ENCODE results near the gene PDE3B.
"Not testable (repeated sequence)": the region's sequence is repeated elsewhere in the genome, so short reads cannot be mapped to it uniquely, and the experiment has no call there.

PDE3B gene

DNA sequence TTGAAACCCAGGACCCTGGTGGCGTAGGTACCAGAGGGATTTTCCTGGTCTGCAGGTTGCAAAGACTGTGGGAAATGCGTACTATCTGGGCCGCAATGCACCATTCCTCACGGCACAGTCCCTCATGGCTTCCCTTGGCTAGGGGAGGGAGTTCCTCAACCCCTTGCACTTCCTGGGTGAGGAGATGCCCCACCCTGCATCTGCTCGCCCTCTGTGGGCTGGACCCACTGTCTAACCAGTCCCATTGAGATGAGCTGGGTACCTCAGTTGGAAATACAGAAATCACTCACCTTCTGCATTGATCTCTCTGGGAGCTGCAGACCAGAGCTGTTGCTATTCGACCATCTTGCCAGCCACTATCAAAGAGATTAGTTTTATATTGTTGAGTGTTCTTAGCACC is 100.1 kb downstream of the PDE3B start:
- not testable (repeated sequence) for DNase-seq (ENCODE audit: low read depth in 2 of 2)

DNA sequence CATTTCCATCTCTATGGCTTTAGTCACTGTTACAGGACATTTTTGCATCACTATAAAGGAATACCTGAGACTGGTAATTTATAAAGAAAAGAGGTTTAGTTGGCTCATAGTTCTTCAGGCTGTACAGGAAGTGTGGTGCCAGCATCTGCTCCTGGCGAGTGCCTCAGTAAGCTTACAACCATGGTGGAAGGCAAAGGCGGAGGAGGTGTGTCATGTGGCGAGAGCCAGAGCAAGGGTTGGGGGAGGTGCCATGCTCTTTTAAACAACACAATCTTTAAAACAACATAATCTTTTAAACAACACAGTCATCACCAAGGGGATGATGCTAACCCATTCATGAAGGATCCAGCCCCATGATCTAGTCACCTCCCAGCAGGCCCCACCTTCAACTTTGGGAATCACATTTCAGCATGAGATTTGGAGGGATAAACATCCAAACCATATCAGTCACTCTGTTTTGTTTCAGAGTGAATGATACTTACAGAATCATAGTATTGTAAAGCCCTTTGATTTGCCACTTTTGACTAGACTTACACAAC is 103.3 kb downstream of the PDE3B start:
- no peak for DNase-seq (ENCODE audit: low read depth in 2 of 2)

DNA sequence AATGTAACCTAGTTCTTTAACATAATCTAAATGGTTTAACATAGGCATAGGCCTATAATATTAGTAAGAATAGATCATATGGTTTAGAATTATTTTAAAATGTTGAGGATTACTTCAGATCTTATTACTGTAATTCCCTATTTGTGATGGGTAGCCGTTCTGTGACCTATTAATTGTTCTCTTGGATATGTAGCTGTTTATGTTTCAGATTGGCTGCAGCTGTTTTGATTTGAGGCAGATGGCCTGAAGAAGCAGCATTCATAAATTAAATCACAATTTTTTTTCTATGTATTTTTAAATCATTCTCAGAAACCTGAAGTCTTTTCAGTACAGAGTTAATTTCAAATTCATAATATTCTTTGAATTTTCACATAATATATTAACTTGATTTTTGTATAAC is 104.5 kb downstream of the PDE3B start:
- no peak for DNase-seq (ENCODE audit: low read depth in 2 of 2)

DNA sequence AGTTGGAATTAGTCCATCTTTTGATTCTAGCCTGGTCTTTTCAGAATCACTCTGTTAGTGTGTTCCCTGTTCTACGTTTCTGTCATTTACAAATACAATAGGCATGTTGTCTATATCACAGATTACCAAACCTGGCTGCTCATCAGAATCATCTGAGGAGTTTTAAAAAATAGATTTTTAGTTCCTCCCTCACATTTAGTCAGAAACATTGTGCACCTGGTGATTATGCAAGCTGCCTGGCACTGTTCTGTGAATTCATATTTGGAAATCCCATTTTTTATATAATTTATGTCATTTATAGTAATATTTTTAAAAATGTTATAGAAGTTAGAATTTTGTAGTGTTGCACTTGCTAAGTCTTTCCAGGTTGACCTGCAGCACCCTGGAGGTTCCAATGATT is 107.3 kb downstream of the PDE3B start:
- DNase-seq (ENCODE audit: low read depth in 2 of 2), result no peak

DNA sequence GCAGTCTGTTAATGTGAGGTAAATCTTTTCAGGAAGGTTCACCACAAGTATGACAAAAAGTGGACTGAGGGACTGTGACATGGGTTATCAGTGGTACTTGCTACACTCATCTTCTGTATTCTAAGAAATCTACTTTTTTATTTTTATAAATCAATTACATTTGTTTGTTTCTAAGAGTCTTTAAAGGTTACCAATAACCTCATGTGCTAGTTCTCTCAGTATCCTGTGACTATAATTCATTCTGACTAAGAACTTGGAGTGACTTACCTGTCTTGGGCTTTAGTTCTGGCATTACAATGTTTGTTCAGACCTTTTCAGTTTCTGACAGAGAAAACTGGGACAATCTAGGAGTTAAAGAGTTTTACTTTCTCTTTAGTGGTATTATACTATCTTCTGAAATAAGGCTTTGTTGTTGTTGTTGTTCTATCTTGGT is 108.4 kb downstream of the PDE3B start:
- DNase-seq (ENCODE audit: low read depth in 2 of 2), result no peak

DNA sequence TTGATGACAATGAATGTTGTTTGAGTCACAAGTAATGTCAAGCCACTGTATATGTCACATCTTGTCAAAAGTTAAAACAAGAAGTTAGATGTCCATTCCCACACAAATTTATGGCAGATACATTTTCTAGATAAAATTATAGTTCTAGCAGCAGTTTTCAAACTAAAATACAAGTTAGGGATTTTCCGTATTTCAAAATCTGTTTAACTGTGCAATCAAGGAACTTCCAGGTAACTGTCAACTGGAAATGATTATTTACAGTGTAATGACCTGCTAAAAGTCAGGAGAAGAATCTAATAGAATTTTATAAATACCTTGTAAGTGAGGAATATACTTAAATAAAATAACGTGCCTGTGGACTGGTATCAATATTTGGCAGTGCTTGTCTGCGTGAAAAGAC is 111.5 kb downstream of the PDE3B start:
- no peak for DNase-seq (ENCODE audit: low read depth in 2 of 2)

DNA sequence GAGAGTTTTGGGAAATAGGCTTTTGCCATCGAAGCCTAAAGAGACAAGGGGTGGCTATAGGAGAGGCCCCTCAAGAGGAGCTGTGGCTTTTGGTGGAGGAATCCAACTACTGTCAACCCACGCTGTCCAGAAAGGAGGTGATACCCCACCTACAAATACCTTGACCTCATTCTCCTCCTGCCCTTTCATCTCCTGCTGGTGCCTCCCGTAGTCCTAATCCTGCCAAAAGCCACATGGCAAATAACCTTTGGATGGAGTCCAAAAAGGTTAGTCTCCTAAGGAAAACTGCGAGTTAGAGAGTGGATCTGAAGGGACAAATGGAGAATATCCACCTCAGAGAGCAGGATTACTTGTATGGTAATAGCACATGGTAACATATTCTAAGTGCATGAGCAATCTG is 112.7 kb downstream of the PDE3B start:
- DNase-seq (ENCODE audit: low read depth in 2 of 2), result no peak

DNA sequence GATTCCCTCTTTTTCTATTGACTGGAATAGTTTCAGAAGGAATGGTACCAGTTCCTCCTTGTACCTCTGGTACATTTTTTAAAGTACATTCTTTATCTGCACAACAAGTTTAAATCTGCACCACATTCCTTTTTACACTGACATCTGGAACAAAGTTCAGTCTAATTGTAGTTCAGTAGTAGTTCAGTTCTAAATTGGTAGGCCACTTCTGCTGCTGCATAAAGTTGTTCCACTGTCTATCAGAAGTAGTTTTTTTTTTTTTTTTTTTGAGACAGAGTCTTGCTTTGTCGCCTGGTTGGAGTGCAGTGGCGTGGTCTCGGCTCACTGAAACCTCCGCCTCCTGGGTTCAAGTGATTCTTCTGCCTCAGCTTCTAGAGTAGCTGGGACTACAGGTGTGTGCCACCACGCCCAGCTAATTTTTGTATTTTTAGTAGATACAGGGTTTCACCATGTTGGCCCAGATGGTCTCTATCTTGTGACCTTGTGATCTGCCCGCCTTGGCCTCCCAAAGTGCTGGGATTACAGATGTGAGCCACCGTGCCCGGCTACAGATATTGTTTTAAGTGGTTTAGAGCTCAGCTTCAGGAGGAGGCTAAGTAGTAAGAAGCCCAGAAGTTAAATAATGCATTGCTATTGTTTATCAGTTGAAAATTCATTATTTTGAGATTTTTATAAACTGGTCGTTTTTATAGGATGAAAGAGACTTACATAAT is 115.9 kb downstream of the PDE3B start:
- DNase-seq (ENCODE audit: low read depth in 2 of 2), result not testable (repeated sequence)

DNA sequence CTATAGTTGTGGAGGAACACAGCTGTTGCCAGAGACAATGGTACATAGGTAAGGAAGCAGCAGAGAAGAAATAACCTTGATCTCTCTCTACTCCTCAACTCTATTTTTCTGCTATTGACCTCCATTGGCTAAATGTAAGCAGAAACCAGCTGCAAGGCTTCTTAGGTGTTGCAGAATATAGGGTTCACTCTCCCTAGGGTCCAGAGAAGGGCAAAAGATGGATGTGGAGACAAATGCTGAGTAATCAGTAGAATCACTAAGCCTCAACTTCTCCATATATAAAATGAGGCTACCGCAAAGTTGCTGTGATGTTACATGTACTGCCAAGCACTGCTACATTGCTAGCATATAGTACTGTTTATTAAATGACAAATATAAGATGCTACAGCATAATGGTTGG is 120.6 kb downstream of the PDE3B start:
- DNase-seq (ENCODE audit: low read depth in 2 of 2), result no peak

DNA sequence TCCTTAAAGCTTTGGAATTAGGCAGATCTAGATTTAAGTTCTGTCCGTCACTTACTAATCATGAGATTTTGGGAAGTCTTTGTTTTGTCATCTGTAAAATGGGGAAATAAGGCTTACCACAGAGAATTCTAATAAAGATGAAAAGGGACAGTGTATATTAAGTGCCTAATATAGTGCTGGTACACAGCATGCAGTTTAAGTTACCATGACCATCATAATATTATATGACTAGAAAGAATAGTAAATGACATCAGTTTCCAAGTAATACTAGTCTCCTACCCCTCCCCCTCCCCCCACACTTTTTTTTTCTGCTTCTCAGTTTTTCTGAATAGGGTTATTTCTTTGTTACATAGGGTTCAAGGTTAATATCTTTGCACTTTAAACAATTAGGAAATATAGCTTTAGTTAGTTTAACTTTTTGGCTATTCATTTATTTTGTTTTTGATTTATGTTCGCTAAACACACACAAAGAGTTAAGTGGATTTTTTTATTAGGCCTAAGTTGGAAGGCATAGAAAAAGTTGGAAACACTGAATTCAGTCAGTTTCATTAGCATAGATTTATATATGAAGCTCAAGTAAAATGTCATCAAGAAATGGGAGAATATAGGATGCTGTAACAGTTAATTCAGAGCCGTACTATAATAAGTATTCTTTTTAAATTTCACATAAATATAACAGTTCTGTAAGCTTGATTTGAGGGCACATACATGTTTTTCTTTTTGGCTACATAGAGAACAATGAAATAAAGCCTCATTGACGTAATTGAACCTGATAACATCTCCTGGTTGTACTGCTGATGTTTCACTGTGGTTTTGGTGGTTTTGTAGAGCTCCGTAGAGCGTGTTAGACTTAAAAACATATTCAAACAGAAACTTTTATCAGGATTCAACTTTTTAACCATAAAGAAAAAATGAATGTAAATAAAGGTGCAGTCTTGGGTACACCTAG is 121.2 kb downstream of the PDE3B start:
- DNase-seq (ENCODE audit: low read depth in 2 of 2), result peak in 1 of 2 donors; percentile 40

DNA sequence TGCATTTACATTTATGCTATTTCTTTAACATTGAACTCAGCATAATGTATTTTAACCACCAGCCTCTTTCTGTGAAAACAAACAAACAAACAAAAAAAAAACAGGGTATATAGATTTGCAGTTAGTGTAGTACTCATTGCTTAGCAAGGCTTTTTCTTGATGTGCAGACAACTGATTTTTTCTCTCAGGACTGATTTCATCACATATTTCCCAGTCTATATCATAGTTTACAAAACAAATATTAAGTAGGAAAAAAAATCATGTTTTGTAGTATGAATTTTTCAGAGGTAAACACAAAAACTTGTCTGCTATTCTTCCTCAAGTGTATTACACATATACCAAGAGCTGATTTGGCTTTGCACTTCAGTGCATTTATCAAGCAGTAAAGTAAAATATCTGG is 123.0 kb downstream of the PDE3B start:
- DNase-seq (ENCODE audit: low read depth in 2 of 2), result no peak

DNA sequence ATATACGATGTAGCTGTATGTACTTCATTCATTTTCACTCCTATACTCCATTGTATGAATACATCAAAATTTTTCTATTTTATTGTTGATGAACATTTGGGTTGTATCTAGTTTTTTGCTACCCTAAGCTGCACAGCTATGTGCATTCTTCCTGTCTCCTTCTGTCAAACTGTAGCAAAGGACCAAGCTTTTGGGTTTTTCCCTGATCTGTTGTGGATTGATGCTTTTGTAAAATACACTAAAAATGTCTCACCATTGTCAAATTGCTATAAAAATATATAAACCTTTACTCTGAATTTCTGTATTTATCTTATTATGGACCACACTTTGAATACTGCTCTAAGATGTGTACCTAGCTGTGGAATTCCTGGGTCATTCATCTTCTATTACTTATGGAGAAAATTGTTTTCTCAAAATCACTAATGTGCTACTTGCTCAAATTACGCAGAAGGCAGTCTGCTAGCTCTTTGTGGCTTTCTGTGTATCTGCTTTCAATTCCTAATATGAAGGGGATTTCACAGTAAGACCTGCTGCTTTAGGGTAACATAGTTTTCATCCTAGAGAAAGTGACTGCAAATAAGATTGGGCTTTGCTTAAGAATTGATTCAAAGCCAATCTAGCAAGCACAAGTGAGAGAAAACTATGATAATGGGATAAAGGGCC is 125.1 kb downstream of the PDE3B start:
- no peak for DNase-seq (ENCODE audit: low read depth in 2 of 2)

DNA sequence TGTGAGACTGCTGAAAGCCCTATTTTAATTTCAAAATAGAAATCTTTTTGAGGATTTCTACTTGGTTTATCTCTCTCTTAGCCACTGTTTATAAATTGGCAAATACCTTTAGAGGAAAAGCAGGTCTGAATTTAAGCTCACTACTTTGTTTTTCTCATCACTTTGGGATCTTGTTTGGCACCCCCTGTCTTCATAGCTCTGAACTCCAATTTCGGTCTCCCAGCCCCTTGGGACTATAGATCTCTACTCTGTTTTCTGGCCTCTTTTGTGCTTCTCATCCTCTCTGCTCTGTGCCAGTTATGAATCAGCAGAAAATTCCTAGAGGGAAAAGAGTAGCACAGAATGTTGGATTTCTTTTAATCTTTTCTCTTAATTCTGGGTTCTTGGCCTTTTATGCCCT is 130.2 kb downstream of the PDE3B start:
- no peak for DNase-seq (ENCODE audit: low read depth in 2 of 2)

DNA sequence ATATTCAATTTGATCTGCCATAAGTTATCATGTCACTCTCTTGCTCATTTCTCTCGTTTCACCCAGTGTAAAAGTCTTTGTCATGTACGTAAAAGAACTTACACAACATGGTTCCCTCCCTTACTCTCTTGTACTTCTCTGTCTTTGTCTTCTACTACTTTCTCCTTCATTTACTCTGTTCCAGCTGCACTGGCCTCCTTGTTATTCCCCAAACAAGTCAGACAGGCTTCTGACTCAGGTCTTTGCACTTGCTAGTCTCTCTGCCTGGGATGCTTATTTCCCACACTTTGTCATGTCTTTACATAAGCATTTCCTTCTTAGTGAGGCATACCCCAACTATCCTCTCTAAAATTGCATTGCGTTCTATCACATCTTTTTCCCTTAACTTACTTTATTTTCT is 131.1 kb downstream of the PDE3B start:
- DNase-seq (ENCODE audit: low read depth in 2 of 2), result no peak

DNA sequence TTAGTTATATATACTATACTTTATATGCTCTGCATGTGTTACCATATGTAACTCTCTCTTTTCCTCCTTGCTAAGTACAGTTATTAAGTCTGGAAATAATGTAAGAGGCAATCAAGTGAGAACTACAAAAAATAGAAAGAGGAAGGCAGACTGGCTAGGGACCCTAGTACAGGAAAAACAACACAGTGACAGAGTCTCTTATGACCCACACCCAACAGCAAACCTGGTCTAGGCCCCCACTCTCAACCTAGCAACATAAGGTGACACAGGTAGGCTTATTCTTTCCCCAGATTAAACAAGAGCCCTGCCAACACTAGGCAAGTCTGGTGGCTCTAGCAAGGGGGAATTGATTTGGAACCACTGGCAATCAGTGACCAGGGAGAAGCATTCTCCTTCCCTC is 132.3 kb downstream of the PDE3B start:
- no peak for DNase-seq (ENCODE audit: low read depth in 2 of 2)

DNA sequence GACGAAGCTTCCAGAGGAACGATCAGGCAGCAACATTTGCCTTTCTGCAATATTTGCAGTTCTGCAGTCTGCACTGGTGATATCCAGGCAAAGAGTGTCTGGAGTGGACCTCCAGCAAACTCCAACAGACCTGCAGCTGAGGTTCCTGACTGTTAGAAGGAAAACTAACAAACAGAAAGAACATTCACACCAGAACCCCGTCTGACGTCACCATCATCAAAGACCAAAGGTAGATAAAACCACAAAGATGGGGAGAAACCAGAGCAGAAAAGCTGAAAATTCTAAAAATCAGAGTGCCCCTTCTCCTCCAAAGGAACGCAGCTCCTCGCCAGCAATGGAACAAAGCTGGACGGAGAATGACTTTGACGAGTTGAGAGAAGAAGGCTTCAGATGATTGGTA is 134.9 kb downstream of the PDE3B start:
- DNase-seq (ENCODE audit: low read depth in 2 of 2), result not testable (repeated sequence)

DNA sequence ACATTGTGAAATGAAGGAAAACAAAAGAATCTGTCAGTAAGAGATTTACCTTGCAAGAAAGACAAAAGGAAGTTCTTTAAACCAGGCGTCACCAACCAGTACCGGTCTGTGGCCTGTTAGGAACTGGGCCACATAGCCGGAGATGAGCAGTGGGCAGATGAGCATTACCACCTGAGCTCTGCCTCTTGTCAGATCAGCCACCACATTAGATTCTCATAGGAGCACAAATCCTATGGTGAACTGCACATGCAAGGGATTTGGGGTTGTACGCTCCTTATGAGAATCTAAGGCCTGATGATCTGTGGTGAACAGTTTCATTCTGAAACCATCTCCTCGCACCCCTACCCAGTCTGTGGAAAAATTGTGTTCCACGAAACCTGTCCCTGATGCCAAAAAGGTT is 140.2 kb downstream of the PDE3B start:
- no peak for DNase-seq (ENCODE audit: low read depth in 2 of 2)

DNA sequence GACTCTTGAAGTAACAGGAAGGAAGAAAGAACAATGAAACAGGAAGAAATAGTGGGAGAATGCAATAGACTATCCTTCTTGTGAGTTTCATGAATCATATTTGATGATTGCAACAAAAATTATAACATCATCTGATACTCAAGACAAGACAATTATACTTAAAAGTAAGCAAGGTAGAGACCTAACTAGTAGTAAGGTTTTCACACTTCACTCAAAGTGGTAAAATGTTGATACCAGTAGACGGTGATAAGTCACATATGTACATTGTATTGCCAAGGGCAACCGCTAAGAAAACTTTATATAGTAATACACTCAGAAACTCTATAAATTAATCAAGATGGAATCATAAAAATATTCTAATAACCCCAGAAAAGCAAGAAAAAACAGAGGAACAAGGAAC is 140.6 kb downstream of the PDE3B start:
- DNase-seq (ENCODE audit: low read depth in 2 of 2), result no peak

DNA sequence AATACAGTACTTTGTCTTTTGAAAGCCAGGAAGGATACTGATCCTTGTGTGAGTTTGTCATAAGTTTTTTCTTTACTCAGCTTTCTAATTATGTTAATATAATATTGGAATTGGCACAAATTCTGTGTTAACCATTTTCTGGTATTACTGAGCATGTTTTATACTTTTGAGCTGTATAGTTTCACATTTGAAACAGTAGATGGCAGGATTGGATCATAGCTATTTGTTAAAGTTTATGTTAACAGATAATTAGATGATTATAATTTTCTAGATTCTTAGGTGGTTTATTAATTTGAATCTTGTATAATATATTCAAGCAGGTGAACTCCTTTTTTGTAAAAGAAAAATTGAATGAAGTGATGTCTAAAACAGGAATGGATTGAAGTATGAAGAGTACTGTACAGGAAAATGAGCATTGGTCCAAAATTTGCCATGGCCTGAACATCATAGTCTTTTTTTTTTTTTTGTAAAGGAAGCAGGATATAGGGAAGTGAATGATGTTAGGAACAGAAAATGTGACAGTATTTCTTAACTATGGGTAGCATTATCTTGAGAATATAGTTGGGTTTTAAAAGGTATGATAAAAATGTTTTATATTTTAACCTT is 146.4 kb downstream of the PDE3B start:
- DNase-seq (ENCODE audit: low read depth in 2 of 2), result no peak

DNA sequence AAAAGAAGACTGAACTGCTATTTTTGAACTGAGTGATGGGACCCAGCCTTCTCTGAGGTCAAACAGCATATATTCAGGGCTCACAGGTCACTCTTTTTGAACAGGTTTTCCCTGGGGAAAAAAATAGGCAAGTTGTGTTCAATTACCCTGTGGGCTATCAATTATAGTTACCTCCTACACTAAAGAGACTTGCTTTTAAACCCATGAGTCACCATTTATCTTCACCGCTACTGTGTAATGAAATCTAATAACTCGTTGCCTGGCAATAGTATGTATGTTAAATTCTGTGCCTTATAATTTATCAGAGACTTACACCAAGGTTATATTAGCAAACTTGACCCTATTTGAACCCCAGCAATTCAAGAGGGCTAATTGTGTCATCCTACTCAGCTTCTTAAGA is 149.9 kb downstream of the PDE3B start:
- DNase-seq (ENCODE audit: low read depth in 2 of 2), result no peak

DNA sequence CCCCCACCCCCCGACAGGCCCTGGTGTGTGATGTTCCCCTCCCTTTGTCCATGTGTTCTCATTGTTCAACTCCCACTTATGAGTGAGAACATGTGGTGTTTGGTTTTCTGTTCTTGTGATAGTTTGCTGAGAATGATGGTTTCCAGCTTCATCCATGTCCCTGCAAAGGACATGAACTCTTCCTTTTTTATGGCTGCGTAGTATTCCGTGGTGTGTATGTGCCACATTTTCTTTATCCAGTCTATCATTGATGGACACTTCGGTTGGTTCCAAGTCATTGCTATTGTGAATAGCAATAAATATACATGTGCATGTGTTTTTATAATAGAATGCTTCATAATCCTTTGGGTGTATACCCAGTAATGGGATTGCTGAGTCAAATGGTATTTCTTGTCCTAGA is 152.4 kb downstream of the PDE3B start:
- DNase-seq (ENCODE audit: low read depth in 2 of 2), result not testable (repeated sequence)

DNA sequence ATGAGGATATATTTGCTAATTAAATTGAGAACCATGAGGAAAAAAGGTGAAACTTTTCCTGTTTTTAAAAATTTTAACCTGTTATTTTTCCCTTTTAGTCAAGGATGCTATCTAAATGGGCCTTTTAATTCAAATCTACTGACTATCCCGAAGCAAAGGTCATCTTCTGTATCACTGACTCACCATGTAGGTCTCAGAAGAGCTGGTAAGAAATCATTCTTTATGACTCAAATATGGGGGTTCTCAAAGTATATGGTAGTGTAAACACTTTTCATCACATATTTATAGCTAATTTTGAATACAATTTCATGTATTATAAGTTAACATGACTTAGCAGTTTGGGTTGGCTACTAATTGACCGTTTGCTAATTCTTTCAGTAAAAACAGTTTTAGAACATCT is 160.2 kb downstream of the PDE3B start:
- DNase-seq (ENCODE audit: low read depth in 2 of 2), result no peak
